Vagina (tissue), 2 donors: ENCODE data around the gene ZNF24. TPM values are rescaled to one million over a fixed set of nuclear protein-coding genes. Genes with fewer than 3 reads are reported as not detected.
A peak's percentile ranks its signal among the peaks of the same experiment; 100 is the strongest.

Source experiments
- DNase-seq, 2 donors: peaks; one replicate each; pipeline ENCODE4 v3.0.0-alpha.2; 2017; ENCODE audit errors: extremely low spot score in 2 of 2
- H3K27ac ChIP-seq: fragments of 200-600 bp; sonication (generic); one replicate; pipeline ENCODE4 v1.5.1; 2019
- H3K27me3 ChIP-seq: fragments of 200-600 bp; sonication (generic); one replicate; pipeline ENCODE4 v1.5.1; 2019
- H3K36me3 ChIP-seq, 2 donors: fragments of 200-600 bp; sonication (generic); one replicate each; pipeline ENCODE4 v1.5.1; 2017 to 2019
- H3K4me1 ChIP-seq: fragments of 200-600 bp; sonication (generic); one replicate; pipeline ENCODE4 v1.5.1; 2019
- H3K4me3 ChIP-seq, 2 donors: fragments of 200-600 bp; sonication (generic); 1 replicate in 1 of 2; 2 replicates in 1 of 2; pipeline ENCODE4 v1.5.1; 2016 to 2019
- H3K9me3 ChIP-seq: fragments of 200-600 bp; sonication (generic); one replicate; pipeline ENCODE4 v1.5.1; 2019
- POLR2A ChIP-seq, 2 donors: fragments of 450-650 bp; IDR thresholded peaks; one replicate each; pipeline ENCODE4 v1.6.1; 2017; ENCODE audit warnings: antibody characterized with exemption in 2 of 2, mild to moderate bottlenecking in 2 of 2, moderate library complexity in 2 of 2
- POLR2AphosphoS5 ChIP-seq, 2 donors: sonication (generic); formaldehyde crosslinking; IDR thresholded peaks; one replicate each; pipeline ENCODE4 v1.9.0; 2017; ENCODE audit warnings: antibody characterized with exemption in 2 of 2, mild to moderate bottlenecking in 2 of 2, low read depth in 1 of 2; ENCODE audit not compliant: insufficient read depth in 1 of 2
- intact Hi-C: fragments of 100-400 bp; cut with DNase I; formaldehyde crosslinking; loops from one replicate; pipeline ENCODE4 v1.15.1; 2023
- total RNA-seq: library from RNA; depleted of rRNA; stranded (reverse); fragments of >200 nt; gene quantifications from one replicate; pipeline ENCODE4 v1.2.3, GENCODE V29; 2016
- TF ChIP-seq, protein P1 (sequence below), 3 experiments: fragments of 450-650 bp in 2 of 3; fragments of 200-600 bp in 1 of 3; sonication (generic) in 1 of 3; IDR thresholded peaks; one replicate each; pipeline ENCODE4 v1.5.1; 2017 to 2019; ENCODE audit warnings: antibody characterized with exemption in 3 of 3, mild to moderate bottlenecking in 2 of 3, moderate library complexity in 2 of 3

The ZNF24 gene
- total RNA-seq, 1 donor from 2014 or later = 24.8 TPM

DNA sequence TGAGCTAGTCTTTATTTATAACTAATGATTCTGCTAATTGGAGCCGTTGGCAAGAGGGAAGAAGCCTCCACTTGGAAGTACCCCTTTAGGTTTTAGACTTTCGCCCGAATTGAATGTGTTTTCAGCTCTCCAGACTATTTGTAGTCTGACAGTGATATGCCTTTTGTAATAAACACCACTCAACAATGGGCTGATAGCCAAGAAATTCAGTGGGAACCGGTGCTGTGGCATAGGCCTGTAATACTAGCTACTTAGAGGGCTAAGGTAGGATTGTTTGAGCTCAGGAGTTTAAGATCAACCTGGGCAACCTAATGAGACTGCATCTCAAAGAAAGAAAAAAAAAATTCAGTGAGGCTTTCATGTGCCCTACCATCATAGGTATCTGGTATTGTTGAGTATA lies 40.6 kb downstream of the ZNF24 start:
- Histone ChIP-seq H3K9me3 (peaks cover 50% of the 10 kb centered on the region), H3K4me3 (no peak overlapping the region), H3K4me1 (no peaks in the 10 kb centered on the region), H3K27ac (no peak overlapping the region), H3K27me3 (no peaks in the 10 kb centered on the region), H3K36me3 (peaks cover 0 to 76% of the 10 kb centered on the region in 2 donors)
- intact Hi-C loops = no loop called here
- TF ChIP-seq POLR2A (IDR thresholded peaks at IDR 0.05) = no peak
- TF ChIP-seq, protein P1, sequence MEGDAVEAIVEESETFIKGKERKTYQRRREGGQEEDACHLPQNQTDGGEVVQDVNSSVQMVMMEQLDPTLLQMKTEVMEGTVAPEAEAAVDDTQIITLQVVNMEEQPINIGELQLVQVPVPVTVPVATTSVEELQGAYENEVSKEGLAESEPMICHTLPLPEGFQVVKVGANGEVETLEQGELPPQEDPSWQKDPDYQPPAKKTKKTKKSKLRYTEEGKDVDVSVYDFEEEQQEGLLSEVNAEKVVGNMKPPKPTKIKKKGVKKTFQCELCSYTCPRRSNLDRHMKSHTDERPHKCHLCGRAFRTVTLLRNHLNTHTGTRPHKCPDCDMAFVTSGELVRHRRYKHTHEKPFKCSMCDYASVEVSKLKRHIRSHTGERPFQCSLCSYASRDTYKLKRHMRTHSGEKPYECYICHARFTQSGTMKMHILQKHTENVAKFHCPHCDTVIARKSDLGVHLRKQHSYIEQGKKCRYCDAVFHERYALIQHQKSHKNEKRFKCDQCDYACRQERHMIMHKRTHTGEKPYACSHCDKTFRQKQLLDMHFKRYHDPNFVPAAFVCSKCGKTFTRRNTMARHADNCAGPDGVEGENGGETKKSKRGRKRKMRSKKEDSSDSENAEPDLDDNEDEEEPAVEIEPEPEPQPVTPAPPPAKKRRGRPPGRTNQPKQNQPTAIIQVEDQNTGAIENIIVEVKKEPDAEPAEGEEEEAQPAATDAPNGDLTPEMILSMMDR (IDR thresholded peaks at IDR 0.05) = no peak
- TF ChIP-seq POLR2AphosphoS5 (IDR thresholded peaks at IDR 0.05; ENCODE audit: insufficient read depth in 1 of 2, low read depth in 1 of 2) = no peak
- no peak for DNase-seq

- intact Hi-C loops = no loop called here
These were observed 48.2 kb downstream of the ZNF24 start for GRCh38 chr18:35296060-35296459.

GRCh38 chr18:35291166-35291565 lies 53.1 kb downstream of the ZNF24 start:
- Histone ChIP-seq H3K27me3 (no peaks in the 10 kb centered on the region), H3K36me3 (peaks cover 0 to 10% of the 10 kb centered on the region in 2 donors), H3K9me3 (no peaks in the 10 kb centered on the region), H3K4me3 (peak overlapping the region; percentile 66 to 74), H3K4me1 (peaks cover 27% of the 10 kb centered on the region), H3K27ac (no peak overlapping the region)
- intact Hi-C loops = no loop called here
- DNase-seq = no peak
- TF ChIP-seq POLR2AphosphoS5 (IDR thresholded peaks at IDR 0.05; ENCODE audit: insufficient read depth in 1 of 2, low read depth in 1 of 2) (no peak), POLR2A (IDR thresholded peaks at IDR 0.05) (no peak)
- TF ChIP-seq, protein P1 (IDR thresholded peaks at IDR 0.05) = no peak

More at GRCh38 chr18:35296060-35296459, 48.2 kb downstream of the ZNF24 start:
- no peak for DNase-seq
- peaks cover 13% of the 10 kb centered on the region for H3K4me1 ChIP-seq
- no peaks in the 10 kb centered on the region for H3K27me3 ChIP-seq
- H3K27ac ChIP-seq = no peak overlapping the region
- TF ChIP-seq, protein P1 (IDR thresholded peaks at IDR 0.05) = no peak
- TF ChIP-seq POLR2A (IDR thresholded peaks at IDR 0.05) = no peak
- TF ChIP-seq POLR2AphosphoS5 (IDR thresholded peaks at IDR 0.05; ENCODE audit: insufficient read depth in 1 of 2, low read depth in 1 of 2) = no peak
- H3K9me3 ChIP-seq = peaks cover 8% of the 10 kb centered on the region
- H3K4me3 ChIP-seq = no peak overlapping the region
- peaks cover 0 to 23% of the 10 kb centered on the region in 2 donors for H3K36me3 ChIP-seq

- Histone ChIP-seq H3K4me3 (peak within 1 kb of the TSS; percentile 66 to 74), H3K9me3 (no peaks in the 10 kb centered on the region), H3K27me3 (no peaks in the 10 kb centered on the region), H3K27ac (peak within 1 kb of the TSS; percentile 77), H3K4me1 (peaks cover 27% of the 10 kb centered on the region), H3K36me3 (peaks cover 0 to 5% of the 10 kb centered on the region in 2 donors)
- DNase-seq = peak in 1 of 2 donors; percentile 94
- intact Hi-C loops = no loop called here
- peak in 1 of 2 donors; percentile 33 for TF ChIP-seq POLR2A (IDR thresholded peaks at IDR 0.05)
- TF ChIP-seq POLR2AphosphoS5 (IDR thresholded peaks at IDR 0.05; ENCODE audit: insufficient read depth in 1 of 2, low read depth in 1 of 2) = peak; percentile 84 to 85
- TF ChIP-seq, protein P1 (IDR thresholded peaks at IDR 0.05) = no peak
These were observed 54.0 kb downstream of the ZNF24 start, which contains the start of gene ZSCAN30 for GRCh38 chr18:35290094-35290735. Gene ZSCAN30 (minus strand): TSS chr18:35290229. CDS start chr18:35264352, 25,877 bp downstream.

DNA sequence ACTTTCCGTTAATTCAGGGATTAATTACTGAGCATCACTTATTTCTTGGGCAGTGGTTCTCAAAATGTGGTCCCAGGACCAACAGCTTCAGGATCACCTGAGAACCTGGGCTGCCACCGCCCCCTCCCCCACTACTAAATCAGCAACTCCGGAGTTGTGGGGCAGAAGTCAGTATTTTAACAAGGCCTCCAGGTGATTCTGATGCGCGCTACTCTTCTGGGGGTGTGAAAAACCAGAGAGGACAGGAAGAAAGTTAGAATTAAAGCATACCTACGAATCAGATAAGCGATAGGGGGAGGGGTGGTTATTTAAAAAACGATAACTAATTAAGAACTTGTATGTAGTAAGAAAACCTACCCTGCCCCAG lies 54.5 kb downstream of the ZNF24 start:
- no peaks in the 10 kb centered on the region for H3K27me3 ChIP-seq
- peak overlapping the region; percentile 77 for H3K27ac ChIP-seq
- TF ChIP-seq, protein P1 (IDR thresholded peaks at IDR 0.05) = no peak
- TF ChIP-seq POLR2A (IDR thresholded peaks at IDR 0.05) (no peak), POLR2AphosphoS5 (IDR thresholded peaks at IDR 0.05; ENCODE audit: insufficient read depth in 1 of 2, low read depth in 1 of 2) (no peak)
- no peak for DNase-seq
- H3K4me1 ChIP-seq = peaks cover 27% of the 10 kb centered on the region
- intact Hi-C loops = loop anchor here (5.0 kb wide), 1 partner anchor 58 kb away; no protein-coding TSS in a partner anchor
- H3K9me3 ChIP-seq = no peaks in the 10 kb centered on the region
- peak overlapping the region; percentile 66 to 74 for H3K4me3 ChIP-seq
- peaks cover 0 to 7% of the 10 kb centered on the region in 2 donors for H3K36me3 ChIP-seq
